ENCODE measurements around the gene CD300LF. TPM values are rescaled to one million over a fixed set of nuclear protein-coding genes. Genes with fewer than 3 reads are reported as not detected.

The CD300LF gene
- total RNA-seq, 4 donors from 2014 or later = 1.1 to 1.7 TPM; not detected in 2

GRCh38 chr17:74647871-74648672 is 64.7 kb downstream of the CD300LF start:
- Histone ChIP-seq H3K27me3 (no peaks in the 10 kb centered on the region), H3K4me1 (no peaks in the 10 kb centered on the region), H3K9me3 (no peaks in the 10 kb centered on the region), H3K4me3 (no peak overlapping the region), H3K27ac (no peak overlapping the region), H3K36me3 (no peaks in the 10 kb centered on the region)
- DNase-seq = peak in 1 of 3 donors; percentile 15
- no peak for TF ChIP-seq POLR2A (IDR thresholded peaks at IDR 0.05)
- TF ChIP-seq CTCF (IDR thresholded peaks at IDR 0.05) = no peak

- H3K4me3 ChIP-seq = no peak overlapping the region
- H3K36me3 ChIP-seq = no peaks in the 10 kb centered on the region
- no peak for DNase-seq
- no peaks in the 10 kb centered on the region for H3K27me3 ChIP-seq
- peak in 3 of 6 experiments; percentile 19 to 33 (median 28) for TF ChIP-seq CTCF (IDR thresholded peaks at IDR 0.05)
- no peak for TF ChIP-seq POLR2A (IDR thresholded peaks at IDR 0.05)
- no peaks in the 10 kb centered on the region for H3K9me3 ChIP-seq
- peaks cover 0 to 15% (median 2%) of the 10 kb centered on the region in 4 donors for H3K4me1 ChIP-seq
- no peak overlapping the region for H3K27ac ChIP-seq
Measured at GRCh38 chr17:74646231-74646630, 66.5 kb downstream of the CD300LF start.

GRCh38 chr17:74645010-74645409 is 67.7 kb downstream of the CD300LF start:
- no peaks in the 10 kb centered on the region for H3K36me3 ChIP-seq
- H3K4me1 ChIP-seq = peaks cover 0 to 16% (median 2%) of the 10 kb centered on the region in 4 donors
- no peaks in the 10 kb centered on the region for H3K27me3 ChIP-seq
- H3K27ac ChIP-seq = no peak overlapping the region
- DNase-seq = no peak
- TF ChIP-seq CTCF (IDR thresholded peaks at IDR 0.05) (no peak), POLR2A (IDR thresholded peaks at IDR 0.05) (no peak)
- no peaks in the 10 kb centered on the region for H3K9me3 ChIP-seq
- no peak overlapping the region for H3K4me3 ChIP-seq

- no peak overlapping the region for H3K27ac ChIP-seq
- TF ChIP-seq CTCF (IDR thresholded peaks at IDR 0.05) (no peak), POLR2A (IDR thresholded peaks at IDR 0.05) (no peak)
- H3K9me3 ChIP-seq = no peaks in the 10 kb centered on the region
- no peaks in the 10 kb centered on the region for H3K36me3 ChIP-seq
- H3K4me1 ChIP-seq = peaks cover 0 to 16% (median 2%) of the 10 kb centered on the region in 4 donors
- H3K27me3 ChIP-seq = no peaks in the 10 kb centered on the region
- no peak for DNase-seq
- no peak overlapping the region for H3K4me3 ChIP-seq
Measured at GRCh38 chr17:74644419-74644818, 68.3 kb downstream of the CD300LF start.

Other genes with a start within 250 kb of the CD300LF start
- 10 to 100 TPM in 1 of 4 donors, 1 to 10 TPM in 3; 1.1 to 61.1 (median 6.8) TPM for gene CD300A, start 246.3 kb downstream of the CD300LF start, total RNA-seq
- not detected for gene CD300LB, start 181.4 kb downstream of the CD300LF start, total RNA-seq
- not detected for gene CD300C, start 166.8 kb downstream of the CD300LF start, total RNA-seq
- not detected for gene CD300H, start 145.4 kb downstream of the CD300LF start, total RNA-seq
- gene CD300LD, start 120.6 kb downstream of the CD300LF start, total RNA-seq = not detected
- not detected for gene CD300E, start 89.2 kb downstream of the CD300LF start, total RNA-seq
- 10 to 100 TPM in 1 of 4 donors, 1 to 10 TPM in 3; 1.1 to 35.5 (median 4.4) TPM for gene RAB37, start 24.3 kb upstream of the CD300LF start, total RNA-seq
- gene NHERF1, start 35.7 kb upstream of the CD300LF start, total RNA-seq = 100 to 1,000 TPM; 121 to 600 (median 488) TPM
- 10 to 100 TPM; 23.1 to 85.0 (median 37.4) TPM for gene NAT9, start 63.4 kb upstream of the CD300LF start, total RNA-seq
- gene GRIN2C, start 147.0 kb upstream of the CD300LF start, total RNA-seq = 1 to 10 TPM in 1 of 4 donors, under 1 TPM in 1, not detected in 2; 0.13 to 2.7 TPM
- 10 to 100 TPM in 3 of 4 donors, 1 to 10 TPM in 1; 1.7 to 16.1 (median 13.1) TPM for gene FDXR, start 160.1 kb upstream of the CD300LF start, total RNA-seq
- gene FADS6, start 180.7 kb upstream of the CD300LF start, total RNA-seq = 100 to 1,000 TPM in 1 of 4 donors, 10 to 100 TPM in 2, not detected in 1; 79.9 to 161 (median 82.1) TPM
- gene USH1G, start 210.3 kb upstream of the CD300LF start, total RNA-seq = 1 to 10 TPM in 3 of 4 donors, not detected in 1; 1.6 to 3.7 (median 2.3) TPM
- gene OTOP2, start 211.3 kb upstream of the CD300LF start, total RNA-seq = 10 to 100 TPM in 1 of 4 donors, 1 to 10 TPM in 2, not detected in 1; 4.6 to 11.9 (median 8.8) TPM
- gene OTOP3, start 223.0 kb upstream of the CD300LF start, total RNA-seq = 1 to 10 TPM in 3 of 4 donors, not detected in 1; 5.2 to 9.3 (median 8.5) TPM